ENCODE measurements around the gene ADGRA3. TPM values are rescaled to one million over a fixed set of nuclear protein-coding genes. Genes with fewer than 3 reads are reported as not detected.
A peak's percentile ranks its signal among the peaks of the same experiment; 100 is the strongest.
"Not testable (repeated sequence)": the region's sequence is repeated elsewhere in the genome, so short reads cannot be mapped to it uniquely, and the experiment has no call there.

ADGRA3 gene
- total RNA-seq, 1 experiment from 2014 or later = 22.9 TPM

DNA sequence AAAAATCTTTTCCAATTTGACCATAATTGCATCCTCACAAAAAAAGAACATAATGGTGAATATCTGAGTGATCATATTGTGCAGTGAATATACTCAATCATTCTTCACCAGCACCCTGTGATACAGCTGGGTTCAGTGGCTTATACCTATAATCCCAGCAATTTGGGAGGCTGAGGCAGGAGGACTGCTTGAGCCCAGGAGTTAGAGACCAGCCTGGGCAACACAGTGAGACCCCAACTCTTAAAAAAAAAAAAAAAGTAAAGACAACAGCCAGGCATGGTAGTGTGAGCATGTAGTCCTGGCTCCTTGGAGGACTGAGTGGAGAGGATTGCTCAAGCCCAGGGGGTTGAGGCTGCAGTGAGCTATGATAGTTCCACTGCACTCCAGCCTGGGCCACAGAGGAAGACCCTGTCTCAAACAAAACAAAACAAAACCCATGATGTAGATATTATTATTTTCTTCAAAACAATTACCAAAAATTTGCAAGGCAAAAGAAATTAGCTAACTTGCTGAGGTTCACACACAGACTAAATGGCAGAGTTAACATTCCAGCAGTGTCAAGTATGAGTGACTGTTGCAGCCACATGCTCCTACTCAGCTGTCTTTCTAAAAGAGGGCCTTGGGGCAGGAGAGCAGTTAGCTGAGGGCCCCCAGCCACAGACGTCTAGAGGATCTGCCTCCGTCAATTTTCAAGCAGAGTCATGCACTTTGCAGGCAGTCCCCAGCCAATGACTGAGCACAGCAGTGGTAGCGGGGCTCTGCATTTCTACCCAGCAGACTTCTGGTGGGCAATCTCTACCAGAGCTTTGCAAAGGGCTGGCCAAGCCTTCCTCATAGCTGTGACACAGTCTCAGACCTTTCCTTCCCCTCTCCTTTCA is 33.4 kb downstream of the ADGRA3 start:
- no peak for DNase-seq (ENCODE audit: low spot score)

DNA sequence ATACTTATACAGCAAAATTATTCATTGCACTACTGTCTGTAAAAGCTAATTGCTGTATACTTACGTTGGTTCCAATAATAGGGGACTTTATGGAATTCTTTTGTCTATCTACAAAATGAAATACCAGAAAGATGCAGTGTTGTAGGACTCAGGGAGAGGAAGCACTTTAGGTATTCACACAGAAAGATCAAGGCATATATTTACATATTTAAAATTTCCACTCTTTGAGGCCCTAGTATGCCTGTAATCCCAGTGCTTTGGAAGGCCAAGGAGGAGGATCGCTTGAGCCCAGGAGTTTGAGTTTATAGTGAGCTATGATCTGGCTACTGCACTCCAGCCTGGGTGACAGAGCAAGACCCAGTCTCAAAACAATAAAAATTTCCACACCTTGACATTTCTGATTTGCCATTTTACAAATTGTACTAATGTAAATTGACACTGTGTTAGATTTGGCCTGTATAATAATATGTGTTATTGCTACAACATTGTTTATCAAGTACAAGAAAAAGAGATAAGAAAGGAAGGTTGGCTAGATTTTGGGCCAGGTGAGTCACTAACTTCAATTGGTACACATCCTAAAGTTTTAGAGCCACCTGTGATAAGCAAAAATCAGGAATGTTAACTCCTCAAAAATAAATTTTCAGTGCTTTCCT is 35.1 kb downstream of the ADGRA3 start:
- no peak for DNase-seq (ENCODE audit: low spot score)

DNA sequence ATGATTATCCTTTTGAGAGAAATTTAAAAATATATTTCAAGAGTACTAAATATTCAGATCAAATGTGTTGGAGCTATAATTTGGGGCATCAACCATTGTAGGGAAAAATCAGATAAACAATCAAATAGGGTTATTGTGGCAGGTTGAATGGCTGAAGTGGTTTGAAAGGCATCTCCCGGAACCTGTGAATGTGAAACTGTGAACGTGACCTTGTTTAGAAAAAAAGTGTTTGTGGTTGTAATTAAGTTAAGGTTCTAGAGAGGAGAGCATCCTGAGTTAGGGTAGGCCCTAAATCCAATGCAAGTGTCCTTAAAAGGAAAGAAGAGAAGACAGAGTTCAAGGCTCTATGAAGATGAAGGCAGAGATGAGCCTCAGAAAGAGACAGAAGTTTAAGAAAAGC is 37.4 kb downstream of the ADGRA3 start:
- no peak for DNase-seq (ENCODE audit: low spot score)

DNA sequence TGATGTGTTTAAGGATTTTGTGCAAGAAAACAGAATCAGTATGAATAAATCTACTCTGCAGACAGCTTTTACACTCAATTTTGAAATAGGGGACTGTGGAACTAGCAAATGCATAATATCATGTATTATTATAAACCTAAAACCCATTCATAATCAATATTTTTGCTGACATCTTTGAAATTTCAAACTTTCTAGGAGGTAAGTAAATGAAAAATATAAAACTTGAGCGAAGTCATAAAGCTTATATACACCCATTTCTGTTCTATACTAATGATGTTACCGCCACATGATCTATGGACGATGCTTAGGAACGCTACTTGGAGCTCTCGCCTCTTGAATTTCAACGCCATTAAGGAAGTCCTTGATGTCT is 38.1 kb downstream of the ADGRA3 start:
- no peak for DNase-seq (ENCODE audit: low spot score)

DNA sequence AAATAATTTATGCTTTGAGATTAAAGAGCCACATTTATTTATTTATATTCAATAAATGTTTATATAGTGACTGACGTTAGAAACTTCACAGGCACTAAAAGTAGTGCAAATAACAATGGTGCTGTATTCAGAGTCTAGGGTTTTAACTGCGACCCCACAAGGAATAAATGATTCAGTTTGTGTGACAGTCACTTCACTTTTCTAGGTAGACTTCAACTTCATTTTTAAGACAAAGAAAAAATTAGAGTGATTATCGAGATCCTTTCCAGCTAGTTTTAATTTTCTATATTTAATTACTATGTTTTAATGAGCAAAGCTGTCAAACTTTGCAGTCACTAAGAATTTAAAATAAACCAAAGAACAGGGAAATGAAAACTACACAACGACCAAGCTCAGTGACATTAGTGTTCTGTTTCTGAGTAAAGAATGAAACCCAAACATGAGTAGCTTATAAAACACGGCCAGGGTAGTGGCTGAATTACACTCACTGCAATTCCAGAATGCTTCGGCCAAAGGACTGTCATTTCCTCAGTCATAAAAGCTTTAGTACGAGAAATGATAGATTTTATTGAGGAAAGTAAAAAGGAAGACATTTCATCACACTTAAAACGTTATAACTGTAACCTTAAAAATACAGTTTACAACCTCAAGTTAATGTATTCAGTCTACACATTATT is 38.6 kb downstream of the ADGRA3 start:
- DNase-seq (ENCODE audit: low spot score) = no peak

DNA sequence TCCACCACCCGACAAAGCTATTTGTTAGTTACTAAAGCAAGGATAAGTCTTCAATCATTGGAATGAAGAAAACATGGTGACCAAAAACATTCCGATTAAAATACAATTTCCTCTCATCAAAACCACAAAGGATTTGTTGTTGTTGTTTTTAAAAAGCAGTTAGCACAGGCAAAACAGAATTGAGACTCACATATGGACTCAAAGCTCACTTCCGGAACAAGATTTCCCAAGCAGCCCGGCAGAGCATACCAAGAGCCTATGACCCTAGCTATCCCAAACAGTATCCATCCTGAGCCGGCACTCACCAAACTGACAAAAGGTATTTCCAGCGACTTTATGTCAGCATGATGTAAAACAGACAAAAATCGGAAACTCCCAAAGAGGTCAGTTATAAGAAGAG is 39.9 kb downstream of the ADGRA3 start:
- DNase-seq (ENCODE audit: low spot score) = no peak

DNA sequence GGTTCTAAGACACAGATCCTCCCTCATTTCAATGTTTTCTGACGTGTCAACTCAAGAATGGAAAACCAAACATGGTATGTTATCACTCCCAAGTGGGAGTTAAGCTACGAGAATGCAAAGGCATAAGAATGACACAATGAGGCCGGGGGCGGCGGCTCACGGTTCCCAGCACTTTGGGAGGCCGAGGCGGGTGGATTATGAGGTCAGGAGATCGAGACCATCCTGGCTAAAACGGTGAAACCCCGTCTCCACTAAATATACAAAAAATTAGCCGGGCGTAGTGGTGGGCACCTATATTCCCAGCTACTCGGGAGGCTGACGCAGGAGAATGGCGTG is 40.6 kb downstream of the ADGRA3 start:
- not testable (repeated sequence) for DNase-seq (ENCODE audit: low spot score)

DNA sequence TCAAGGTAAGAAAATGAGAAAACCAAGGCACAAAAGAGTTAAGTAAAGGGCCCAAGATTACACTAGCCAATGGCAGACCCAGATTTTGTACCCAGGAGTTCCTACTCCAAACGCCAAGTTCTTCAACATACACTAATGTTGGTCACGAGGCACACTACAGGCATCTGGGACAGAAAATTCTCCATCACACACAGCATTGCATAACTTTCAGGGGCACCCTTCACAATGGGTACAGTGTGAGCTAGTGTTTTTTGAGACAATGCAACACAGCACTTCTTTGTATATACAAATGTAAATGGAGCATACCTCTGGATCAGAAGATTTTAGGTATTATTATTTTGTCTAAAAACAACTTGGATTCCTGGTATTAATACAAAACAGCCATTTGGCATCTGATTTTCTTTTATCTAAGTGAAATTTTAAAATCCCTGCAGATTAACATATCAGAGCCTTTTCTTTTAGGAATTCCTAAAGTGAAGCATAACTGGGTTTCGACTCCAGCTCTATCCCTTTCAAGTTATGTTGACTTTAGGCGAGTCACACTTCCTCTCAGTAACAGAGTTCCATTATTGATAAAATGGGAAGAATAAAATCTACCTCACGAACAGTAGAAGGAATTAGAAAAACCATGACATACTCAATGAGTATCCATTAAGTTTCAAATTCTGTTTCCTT is 41.1 kb downstream of the ADGRA3 start:
- DNase-seq (ENCODE audit: low spot score) = no peak

DNA sequence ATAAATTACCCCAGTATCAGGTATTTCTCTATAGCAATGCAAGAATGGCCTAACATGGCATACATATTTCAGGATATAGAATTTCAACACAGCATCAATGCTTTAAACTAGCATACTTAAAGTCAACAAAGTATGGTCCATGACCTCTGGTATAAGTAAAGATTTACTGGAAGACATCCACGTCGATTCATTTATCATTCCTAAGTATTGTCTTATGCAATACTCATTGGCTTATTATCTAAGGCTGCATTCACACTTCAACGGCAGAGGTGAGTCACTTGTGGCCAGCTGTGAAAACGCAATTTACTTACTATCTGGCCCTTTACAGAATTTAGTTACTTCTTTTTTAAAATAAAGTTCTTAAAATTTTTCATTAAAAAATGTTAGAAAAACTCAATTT is 42.6 kb downstream of the ADGRA3 start:
- DNase-seq (ENCODE audit: low spot score) = no peak

DNA sequence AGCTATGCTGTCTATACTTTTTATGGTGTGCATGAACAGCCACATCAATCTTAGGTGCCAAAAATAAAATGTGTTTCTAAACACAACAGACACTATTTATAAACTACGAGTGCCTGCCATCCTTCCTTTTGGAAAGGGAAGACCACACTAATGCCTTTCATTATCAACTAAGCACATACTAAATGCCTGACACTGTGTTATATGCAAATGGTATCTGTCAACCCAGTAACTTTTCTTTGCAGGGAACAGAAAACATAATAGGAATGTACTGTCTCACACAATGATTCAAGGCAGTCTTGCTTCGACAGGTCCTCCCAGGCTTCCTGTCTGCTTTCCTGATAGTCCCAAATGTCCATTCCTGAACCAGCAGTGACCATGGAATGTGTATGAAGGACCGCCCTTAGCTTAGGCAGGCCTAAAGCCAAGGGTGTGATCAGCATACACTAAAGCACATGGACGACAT is 43.8 kb downstream of the ADGRA3 start:
- no peak for DNase-seq (ENCODE audit: low spot score)

DNA sequence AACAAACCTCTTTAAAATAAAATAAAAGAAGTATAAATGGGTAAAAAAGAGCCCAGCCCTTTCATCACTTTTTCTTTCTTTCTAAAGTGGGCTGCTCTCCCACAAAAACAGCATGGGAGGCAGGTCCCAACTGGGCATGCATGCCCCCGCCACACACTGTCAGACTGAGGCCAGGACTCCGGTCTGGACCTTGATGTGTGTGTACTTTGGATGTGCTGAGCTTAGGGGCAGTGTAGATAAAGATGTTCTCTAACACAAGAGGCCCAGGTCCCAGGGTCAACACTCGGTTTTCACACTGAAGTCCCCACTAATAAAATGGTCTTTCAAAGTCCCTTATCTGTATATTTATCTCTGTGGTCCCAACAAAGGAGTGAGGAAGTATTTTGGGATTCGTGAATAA is 44.4 kb downstream of the ADGRA3 start:
- no peak for DNase-seq (ENCODE audit: low spot score)

DNA sequence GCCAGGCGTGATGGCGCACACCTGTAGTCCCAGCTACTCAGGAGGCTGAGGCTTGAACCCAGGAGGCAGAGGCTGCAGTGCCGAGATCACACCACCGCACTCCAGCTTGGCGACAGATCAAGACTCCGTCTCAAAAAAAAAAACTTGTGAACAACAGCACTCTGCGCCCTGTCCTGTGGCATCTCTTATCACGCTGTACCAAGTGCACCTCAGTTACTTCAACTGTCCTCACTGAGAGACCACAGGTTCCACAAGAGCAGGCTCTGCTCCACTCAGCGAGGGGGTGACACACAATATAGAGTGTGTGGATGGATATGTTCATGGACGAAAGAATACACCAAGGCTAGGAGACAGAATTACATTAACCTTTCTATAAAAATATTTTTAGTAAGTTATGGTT is 49.3 kb downstream of the ADGRA3 start:
- DNase-seq (ENCODE audit: low spot score) = no peak

DNA sequence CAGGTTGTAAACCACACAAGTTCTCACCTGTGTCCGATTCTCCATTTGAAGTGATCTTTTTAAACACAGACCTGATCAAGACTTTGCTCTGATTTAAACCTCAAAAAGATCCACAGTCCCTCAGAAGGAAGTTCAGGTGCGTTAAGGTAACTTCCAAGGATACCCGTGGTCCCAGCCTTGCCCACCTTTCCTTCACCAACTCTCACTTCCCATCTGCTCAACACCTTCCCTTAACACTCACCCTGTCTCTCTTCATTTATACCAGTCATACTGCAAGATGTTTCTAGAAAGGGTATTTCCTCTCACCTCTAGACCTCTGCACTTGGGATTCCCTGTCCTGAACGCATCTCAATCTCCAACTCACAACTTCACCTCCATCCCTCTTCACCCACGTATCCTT is 49.9 kb downstream of the ADGRA3 start:
- no peak for DNase-seq (ENCODE audit: low spot score)

DNA sequence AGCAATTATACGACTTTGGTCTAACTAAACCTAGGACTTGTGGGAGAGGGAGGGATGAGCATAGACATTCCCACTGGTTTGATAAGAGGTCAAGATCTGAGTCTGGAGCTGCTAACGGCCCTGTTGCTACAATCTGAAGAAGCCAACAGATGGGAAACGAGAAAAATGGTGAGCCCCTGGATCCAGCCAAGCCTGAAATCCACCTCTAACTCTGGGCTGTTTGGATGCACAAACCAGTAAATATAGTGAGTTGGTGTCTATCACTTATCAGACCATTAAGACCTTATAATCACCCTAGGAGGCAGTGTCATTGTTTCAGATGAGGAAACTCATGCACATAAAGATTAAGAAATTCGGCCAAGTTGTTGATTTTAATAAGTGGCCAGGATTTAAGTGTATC is 50.5 kb downstream of the ADGRA3 start:
- DNase-seq (ENCODE audit: low spot score) = no peak

DNA sequence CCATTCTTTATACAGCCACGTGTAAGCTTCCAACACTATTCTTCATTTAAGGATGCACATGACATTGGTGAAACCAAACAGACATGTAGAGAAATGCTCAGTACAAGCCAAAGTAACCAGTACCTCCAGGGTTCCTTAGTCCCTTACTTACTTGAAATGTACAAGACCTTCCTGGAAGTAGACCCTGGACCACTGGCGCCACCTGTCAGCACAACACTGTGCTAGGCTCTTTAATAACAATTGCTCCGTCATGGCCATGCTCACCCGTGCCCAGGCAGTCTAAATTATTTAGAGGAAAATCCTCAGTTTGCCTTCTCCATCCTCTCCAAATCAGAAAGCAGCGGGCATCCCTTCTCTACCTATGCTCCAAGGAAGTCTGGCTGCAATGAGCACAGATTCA is 52.7 kb downstream of the ADGRA3 start:
- no peak for DNase-seq (ENCODE audit: low spot score)

DNA sequence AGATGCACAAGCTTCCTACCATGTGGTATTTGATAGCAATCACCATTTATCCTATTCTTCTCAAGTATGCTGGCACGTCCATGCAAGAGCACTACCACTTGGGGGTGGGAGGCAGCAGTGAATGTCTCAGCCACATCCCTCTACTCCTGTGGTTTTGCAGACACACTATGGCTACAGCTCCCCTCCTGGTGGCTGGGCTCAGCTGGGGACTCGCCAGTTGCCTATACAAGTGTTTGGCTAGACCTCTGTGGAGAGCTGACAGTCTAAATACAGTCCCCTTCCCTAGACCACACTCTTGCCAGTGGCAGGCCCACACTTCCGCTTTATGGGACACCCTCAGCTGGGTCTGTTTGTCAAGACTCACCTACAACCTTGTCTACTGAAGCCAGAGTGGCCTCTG is 53.2 kb downstream of the ADGRA3 start:
- DNase-seq (ENCODE audit: low spot score) = no peak

DNA sequence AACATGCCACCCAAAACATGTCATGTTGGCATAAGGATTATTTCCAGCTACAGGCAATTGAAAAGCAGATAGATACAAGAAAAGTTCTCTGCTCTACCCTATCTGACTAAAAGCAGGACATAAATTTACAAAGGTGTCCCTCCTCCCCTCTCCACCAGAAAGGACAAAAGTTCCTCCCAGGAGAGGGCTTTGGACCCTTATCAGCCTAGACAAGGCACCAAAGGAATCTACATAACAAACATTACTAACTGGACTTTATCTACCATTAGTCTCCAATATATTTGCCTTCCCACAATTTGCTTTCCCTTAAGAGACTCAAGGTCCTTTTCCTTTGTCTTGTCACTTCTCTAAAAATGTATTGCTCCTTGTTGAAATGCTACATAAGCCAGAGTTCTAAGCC is 55.6 kb downstream of the ADGRA3 start:
- DNase-seq (ENCODE audit: low spot score) = no peak

DNA sequence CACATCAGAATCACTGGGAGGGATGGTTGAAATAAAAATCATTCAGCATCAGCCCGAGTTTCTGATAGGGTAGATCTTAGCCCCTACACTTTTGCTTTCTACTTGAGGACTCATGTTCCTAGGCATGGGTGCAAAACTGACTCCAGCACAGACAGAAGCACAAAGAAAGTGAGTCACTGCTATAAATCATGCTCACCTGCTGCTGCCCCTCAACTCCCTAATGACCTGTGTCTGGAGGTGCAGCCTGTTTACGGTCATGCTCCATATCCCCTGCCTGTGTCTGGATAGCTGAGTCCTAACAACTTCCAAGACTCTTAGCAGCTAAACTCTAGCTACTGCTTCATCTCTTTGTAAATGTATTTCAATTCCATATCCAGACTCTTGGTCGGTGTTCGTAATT is 57.8 kb downstream of the ADGRA3 start:
- DNase-seq (ENCODE audit: low spot score) = peak; percentile 19

DNA sequence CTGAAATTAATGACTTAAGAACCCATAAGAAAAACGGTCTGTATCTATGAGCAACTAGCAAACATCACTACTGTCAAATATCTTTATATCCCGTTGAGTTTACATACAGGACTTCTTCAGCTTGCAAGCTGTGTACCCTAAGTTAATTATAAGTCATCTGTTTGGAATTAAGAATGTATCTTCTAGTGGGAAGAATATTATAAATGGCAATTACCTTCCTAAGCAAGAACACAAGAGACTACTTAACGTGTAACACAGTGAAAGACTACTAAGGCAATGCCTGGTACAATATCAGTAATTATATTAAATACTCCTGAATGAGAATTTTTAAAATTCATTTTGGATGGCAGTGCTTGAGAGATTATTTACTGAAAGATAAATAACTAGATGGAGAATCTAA is 58.5 kb downstream of the ADGRA3 start:
- DNase-seq (ENCODE audit: low spot score) = no peak

DNA sequence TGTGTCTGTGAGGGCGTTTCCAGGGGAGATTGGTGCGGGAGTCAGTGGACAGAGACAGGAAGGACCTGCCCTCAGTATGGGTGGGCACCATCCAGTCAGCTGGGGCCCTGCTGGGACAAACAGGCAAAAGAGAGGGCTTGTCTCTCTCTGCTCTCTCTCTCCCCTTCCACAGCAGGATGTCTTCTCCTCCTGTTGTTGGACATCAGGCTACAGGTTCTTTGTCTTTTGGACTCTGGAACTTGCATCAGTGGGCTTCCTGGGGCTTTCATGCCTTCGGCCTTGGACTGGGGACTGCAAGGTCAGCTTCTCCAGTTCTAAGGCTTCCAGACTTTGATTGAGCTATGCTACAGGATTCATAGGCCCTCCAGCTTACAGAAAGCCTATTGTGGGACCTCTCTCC is 59.6 kb downstream of the ADGRA3 start:
- no peak for DNase-seq (ENCODE audit: low spot score)

DNA sequence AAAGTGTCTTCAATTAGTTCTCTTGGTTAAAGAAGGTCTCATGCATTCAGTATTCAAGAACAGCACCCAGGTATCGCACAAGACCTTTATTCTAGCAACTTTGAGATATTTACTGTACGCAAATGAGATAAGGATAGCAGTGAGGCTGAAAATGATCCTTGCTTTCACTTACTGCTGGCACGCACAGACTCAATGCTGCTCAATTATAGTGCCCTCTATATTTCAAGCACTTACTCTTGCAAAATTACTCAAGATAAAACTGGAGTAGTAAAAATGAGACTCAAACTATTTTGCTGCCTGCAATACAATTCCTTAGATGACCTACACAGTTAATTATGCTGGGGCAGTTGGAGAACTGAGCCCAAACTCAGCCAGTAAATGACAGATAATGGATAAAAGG is 60.9 kb downstream of the ADGRA3 start:
- no peak for DNase-seq (ENCODE audit: low spot score)

DNA sequence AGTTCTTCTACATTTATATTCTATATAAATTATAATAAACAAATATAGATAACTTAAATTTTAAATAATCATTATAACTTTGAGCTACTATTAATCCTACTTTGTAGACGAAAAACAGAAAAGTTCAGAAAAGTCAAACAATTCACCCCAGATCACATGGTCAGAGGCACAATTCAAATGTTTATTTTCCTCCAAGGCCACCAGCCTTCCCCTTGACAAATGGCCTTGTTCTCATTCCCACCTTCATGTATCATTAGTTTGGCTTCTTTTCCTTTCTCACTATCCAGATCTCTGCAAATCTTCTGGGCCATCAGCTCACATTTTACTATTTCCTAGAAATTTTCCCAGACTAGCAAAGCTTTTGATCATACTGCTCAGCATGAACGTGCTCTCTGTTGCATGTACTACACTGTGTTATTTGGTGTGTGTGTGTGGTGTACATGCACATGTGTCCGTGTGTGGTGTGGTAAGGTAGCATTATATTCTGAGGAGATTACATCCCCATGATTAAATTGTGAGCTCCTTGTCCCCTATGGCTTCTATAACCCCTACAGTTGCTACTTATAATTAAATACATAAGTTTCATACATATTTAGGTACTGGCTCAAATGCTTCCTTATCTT is 61.5 kb downstream of the ADGRA3 start:
- DNase-seq (ENCODE audit: low spot score) = no peak

Data from HT-29 (cell line).